Heart left ventricle (tissue), 16 donors: ENCODE data around the gene LPCAT1. TPM values are rescaled to one million over a fixed set of nuclear protein-coding genes. Genes with fewer than 3 reads are reported as not detected.
"Not testable (repeated sequence)": the region's sequence is repeated elsewhere in the genome, so short reads cannot be mapped to it uniquely, and the experiment has no call there.

Experiments
- ATAC-seq, 4 donors: fragments of 200-7000 bp; cut with Tn5 transposase; one replicate each; pipeline ENCODE4 v1.9.1; 2020 to 2022; ENCODE audit warnings: moderate library complexity in 4 of 4, mild to moderate bottlenecking in 3 of 4, moderate number of reproducible peaks in 1 of 4
- DNase-seq, 5 donors: peaks; one replicate each; pipeline ENCODE4 v3.0.0-alpha.2; 2020
- H3K27ac ChIP-seq, 12 donors: fragments of 200-600 bp; sonication (generic) in 4 of 12; one replicate each; pipeline versions ENCODE4 v1.5.0 to v1.8.0; 2016 to 2022; ENCODE audit warnings: mild to moderate bottlenecking in 2 of 12
- H3K27me3 ChIP-seq, 9 donors: fragments of 200-600 bp; sonication (generic) in 2 of 9; one replicate each; pipeline versions ENCODE4 v1.5.1 to v1.8.0; 2016 to 2022; ENCODE audit warnings: mild to moderate bottlenecking in 3 of 9
- H3K36me3 ChIP-seq, 9 donors: fragments of 200-600 bp; sonication (generic) in 2 of 9; one replicate each; pipeline versions ENCODE4 v1.5.0 to v1.8.0; 2018 to 2022; ENCODE audit warnings: mild to moderate bottlenecking in 2 of 9
- H3K4me1 ChIP-seq, 12 donors: fragments of 200-600 bp; sonication (generic) in 4 of 12; one replicate each; pipeline versions ENCODE4 v1.5.0 to v1.8.0; 2016 to 2022; ENCODE audit warnings: mild to moderate bottlenecking in 3 of 12
- H3K4me3 ChIP-seq, 12 donors: fragments of 200-600 bp; sonication (generic) in 4 of 12; one replicate each; pipeline versions ENCODE4 v1.5.0 to v1.8.0; 2017 to 2022; ENCODE audit warnings: mild to moderate bottlenecking in 9 of 12, moderate library complexity in 4 of 12
- H3K9me3 ChIP-seq, 12 donors: fragments of 200-600 bp; sonication (generic) in 4 of 12; one replicate each; pipeline versions ENCODE4 v1.5.0 to v1.8.0; 2016 to 2022; ENCODE audit warnings: mild to moderate bottlenecking in 1 of 12
- POLR2A ChIP-seq, 2 donors: fragments of 450-650 bp; IDR thresholded peaks; one replicate each; pipeline ENCODE4 v1.6.1; 2017; ENCODE audit warnings: antibody characterized with exemption in 2 of 2, mild to moderate bottlenecking in 2 of 2, moderate library complexity in 2 of 2
- WGBS, 4 donors: extraction: QIAGEN DNeasy Blood & Tissue Kit in 2 of 4; methylation state at CpG; one replicate each; pipeline versions ENCODE4 v1.1.5 to v1.1.7; 2013 to 2018; 5-methylcytosine and 5-hydroxymethylcytosine counted together
- intact Hi-C, 10 donors: fragments of 100-400 bp; cut with DNase I; formaldehyde crosslinking; loops; one replicate each; pipeline versions ENCODE4 v1.11.1 to v1.14.2; 2022
- polyA plus RNA-seq, 2 donors: library from polyadenylated mRNA; stranded (reverse); fragments of 200-250 nt; gene quantifications; one replicate each; pipeline ENCODE4 v1.2.3, GENCODE V29; 2013
- total RNA-seq, 9 donors: library from RNA; depleted of rRNA in 2 of 9; stranded (reverse); fragments of >200 nt in 2 of 9; fragmentation: NEBNext Ultra II Directional in 3 of 9; extraction: Animal tissue kit (Norgen Biotek cat#: 25700) in 3 of 9; gene quantifications; one replicate each; pipeline versions ENCODE4 v1.1.0 to v1.2.4, GENCODE V29; 2016 to 2023
- TF ChIP-seq, protein P1 (sequence below), 12 donors: fragments of 200-600 bp; sonication (generic) in 4 of 12; IDR thresholded peaks; one replicate each; pipeline versions ENCODE4 v1.5.0 to v1.8.0; 2018 to 2022; ENCODE audit warnings: antibody characterized with exemption in 12 of 12, mild to moderate bottlenecking in 5 of 12
- donor health status: ischemic (EF 13 %, LVEDD 7.1; RV severe dilation, severe dysfunction).
- donor health status: healthy with polysubstance abuse.
- donor health status: DM: no; HTN: yes; CAD: no.
- donor health status: DM: no; HTN: no; CAD: no.
- donor health status: ischemic (EF 25% LVEDD 6.9; RV normal size, moderate dysfunction).
- donor health status: ischemic (EF 25% LVEDD 5.7; RV mildly dilated, moderate dysfunction).
- donor health status: healthy.
- donor health status: DM: yes; HTN: yes; CAD: no.
- donor health status: ischemic (EF 35%, LVEDD 5.7; RV mildly dilated, moderate dysfunction).
- donor health status: nonischemic (EF 11% LVEDD 7.7; RV severe dilation, severe dysfunction).
- donor health status: DM: yes; HTN: yes; CAD: no.
- donor health status: PGD.
- donor health status: ischemic (EF 29% LVEDD 5.4; RV normal size, mild dysfunction).
- donor health status: nonischemic (EF 23%, LVEDD 6.1; RV moderate dilation, normal function).

Gene LPCAT1
- total and polyA plus RNA-seq, 11 donors, result 8.2 to 30.6 (median 9.9) TPM

DNA sequence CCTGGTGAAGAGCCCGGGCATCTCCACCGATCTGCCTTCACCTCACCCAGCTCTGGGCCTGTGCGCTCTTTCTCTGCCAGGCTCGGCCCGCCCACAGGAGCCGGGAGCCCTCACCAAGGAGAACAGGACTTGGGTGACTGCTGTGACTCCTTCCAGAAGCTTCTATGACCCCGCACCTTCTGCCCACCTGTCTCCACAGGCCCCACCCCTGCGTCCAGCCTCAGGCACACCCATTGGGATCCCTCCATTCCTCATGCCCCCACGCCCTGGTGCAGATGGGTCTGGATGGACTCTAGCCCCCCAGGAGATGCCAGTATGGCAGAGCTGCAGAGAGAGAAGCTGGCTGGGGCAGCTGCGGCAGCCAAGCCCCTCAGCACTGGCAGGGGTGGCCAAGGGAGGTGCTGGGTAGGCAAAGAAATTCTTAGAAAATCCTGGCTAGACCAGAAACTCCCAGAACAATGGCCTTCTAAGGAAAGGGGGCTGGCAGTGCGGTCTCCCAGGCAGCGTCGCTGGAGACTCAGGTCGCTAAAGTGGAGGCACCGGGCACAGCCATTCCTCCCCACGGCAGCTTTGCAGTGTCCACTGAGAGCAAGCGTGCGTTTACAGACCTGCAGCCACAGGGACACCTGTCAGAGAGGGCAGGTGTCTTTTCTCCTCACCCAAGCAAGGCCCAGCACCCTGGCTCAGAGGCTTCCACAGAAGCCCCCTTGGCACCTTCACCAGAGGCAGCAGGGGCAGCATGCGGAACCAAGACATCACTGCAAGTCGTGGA, 17.3 kb downstream of the LPCAT1 start:
- Histone ChIP-seq H3K27me3 (no peaks in the 10 kb centered on the region), H3K4me1 (peaks cover 0 to 52% (median 4%) of the 10 kb centered on the region in 12 donors), H3K4me3 (no peak overlapping the region), H3K36me3 (peaks cover 0 to 25% (median 0%) of the 10 kb centered on the region in 9 donors), H3K27ac (no peak overlapping the region), H3K9me3 (no peaks in the 10 kb centered on the region)
- DNase-seq (peak in 3 of 5 donors; percentile 15 to 28 (median 24)), ATAC-seq (no peak)
- TF ChIP-seq POLR2A (IDR thresholded peaks at IDR 0.05), result no peak
- TF ChIP-seq, protein P1, sequence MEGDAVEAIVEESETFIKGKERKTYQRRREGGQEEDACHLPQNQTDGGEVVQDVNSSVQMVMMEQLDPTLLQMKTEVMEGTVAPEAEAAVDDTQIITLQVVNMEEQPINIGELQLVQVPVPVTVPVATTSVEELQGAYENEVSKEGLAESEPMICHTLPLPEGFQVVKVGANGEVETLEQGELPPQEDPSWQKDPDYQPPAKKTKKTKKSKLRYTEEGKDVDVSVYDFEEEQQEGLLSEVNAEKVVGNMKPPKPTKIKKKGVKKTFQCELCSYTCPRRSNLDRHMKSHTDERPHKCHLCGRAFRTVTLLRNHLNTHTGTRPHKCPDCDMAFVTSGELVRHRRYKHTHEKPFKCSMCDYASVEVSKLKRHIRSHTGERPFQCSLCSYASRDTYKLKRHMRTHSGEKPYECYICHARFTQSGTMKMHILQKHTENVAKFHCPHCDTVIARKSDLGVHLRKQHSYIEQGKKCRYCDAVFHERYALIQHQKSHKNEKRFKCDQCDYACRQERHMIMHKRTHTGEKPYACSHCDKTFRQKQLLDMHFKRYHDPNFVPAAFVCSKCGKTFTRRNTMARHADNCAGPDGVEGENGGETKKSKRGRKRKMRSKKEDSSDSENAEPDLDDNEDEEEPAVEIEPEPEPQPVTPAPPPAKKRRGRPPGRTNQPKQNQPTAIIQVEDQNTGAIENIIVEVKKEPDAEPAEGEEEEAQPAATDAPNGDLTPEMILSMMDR (IDR thresholded peaks at IDR 0.05), result no peak
- 86 to 96% (median 90%) methylated on average over 8 to 20 of the region's 20 CpGs for WGBS, 4 donors
- intact Hi-C loops, result no loop called here

DNA sequence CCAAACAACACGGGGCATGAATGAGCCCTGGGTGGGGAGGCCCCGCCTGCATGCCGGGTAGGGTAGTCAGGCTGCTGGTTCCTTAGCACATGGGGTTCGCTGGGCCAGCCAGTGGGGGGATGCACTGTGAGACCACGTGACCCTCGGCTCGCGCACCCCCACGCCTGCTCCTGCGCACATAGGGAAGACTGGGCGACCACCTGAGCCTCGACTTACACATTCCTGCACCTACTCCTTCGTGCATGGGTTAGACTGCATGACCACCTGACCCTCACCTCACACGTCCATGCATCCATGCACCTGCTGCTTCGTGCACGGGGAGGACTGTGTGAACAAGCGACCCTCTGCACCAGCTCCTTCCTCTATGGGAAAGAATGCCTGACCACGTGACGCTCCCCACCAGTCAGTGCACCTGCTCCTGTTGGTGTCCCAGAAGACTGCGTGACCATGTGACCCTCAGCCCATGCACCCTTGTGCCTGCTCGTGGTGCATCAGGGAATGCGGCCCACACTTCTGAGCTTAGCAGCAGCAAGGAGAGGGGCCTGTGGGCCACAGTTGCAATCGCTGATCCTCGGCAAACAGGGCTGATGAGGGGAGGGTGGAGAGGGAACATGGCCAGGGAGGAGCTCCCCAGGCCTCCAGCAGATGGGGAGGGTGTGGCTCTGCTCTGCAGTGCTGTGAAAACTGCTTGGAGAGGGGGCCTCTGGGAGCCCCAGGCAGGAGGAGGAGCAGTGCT, 18.1 kb downstream of the LPCAT1 start:
- no peak for ATAC-seq
- Histone ChIP-seq H3K4me3 (no peak overlapping the region), H3K36me3 (peaks cover 0 to 27% (median 0%) of the 10 kb centered on the region in 9 donors), H3K9me3 (no peaks in the 10 kb centered on the region), H3K27me3 (no peaks in the 10 kb centered on the region), H3K4me1 (peaks cover 0 to 60% (median 10%) of the 10 kb centered on the region in 12 donors), H3K27ac (no peak overlapping the region)
- DNase-seq, result peak in 2 of 5 donors; percentile 20 to 58
- intact Hi-C loops, result no loop called here
- 91 to 95% (median 92%) methylated on average over 19 to 24 of the region's 24 CpGs for WGBS, 4 donors
- TF ChIP-seq POLR2A (IDR thresholded peaks at IDR 0.05), result no peak
- TF ChIP-seq, protein P1 (IDR thresholded peaks at IDR 0.05), result no peak

DNA sequence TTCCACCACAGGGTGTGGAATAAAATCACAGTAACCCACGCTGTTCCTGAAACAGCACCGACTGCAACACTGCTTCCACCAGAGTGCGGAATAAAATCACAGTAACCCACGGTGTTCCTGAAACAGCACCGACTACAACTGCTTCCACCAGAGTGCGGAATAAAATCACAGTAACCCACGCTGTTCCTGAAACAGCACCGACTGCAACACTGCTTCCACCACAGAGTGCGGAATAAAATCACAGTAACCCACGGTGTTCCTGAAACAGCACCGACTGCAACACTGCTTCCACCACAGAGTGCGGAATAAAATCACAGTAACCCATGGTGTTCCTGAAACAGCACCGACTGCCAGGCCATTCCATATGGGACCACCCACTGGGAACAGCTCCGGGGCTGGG, 18.7 kb downstream of the LPCAT1 start:
- H3K9me3 ChIP-seq, H3K27me3 ChIP-seq, DNase-seq, intact Hi-C loops, ATAC-seq, H3K4me3 ChIP-seq, H3K27ac ChIP-seq: not testable (repeated sequence)
- Histone ChIP-seq H3K4me1 (peaks cover 0 to 66% (median 14%) of the 10 kb centered on the region in 12 donors), H3K36me3 (peaks cover 0 to 25% (median 0%) of the 10 kb centered on the region in 9 donors)
- WGBS, 4 donors, result 79 to 91% (median 82%) methylated on average over 14 of the region's 14 CpGs

DNA sequence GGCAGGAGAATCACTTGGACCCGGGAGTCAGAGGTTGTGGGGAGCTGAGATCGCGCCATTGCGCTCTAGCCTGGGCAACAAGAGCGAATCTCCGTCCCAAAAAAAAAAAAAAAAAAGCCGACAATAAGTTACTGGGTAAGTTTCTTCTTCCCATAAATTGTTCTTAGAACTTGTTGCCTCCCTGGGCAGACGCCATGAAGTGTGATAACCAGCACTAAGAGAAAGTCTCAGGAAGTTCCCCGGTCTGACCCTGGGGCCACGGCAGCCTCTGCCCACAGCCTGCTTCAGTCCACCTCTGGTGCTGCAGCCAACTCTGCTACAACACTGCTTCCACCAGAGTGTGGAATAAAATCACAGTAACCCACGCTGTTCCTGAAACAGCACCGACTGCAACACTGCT, 19.1 kb downstream of the LPCAT1 start:
- H3K27me3 ChIP-seq, result no peaks in the 10 kb centered on the region
- ATAC-seq (no peak), DNase-seq (no peak)
- no peak overlapping the region for H3K4me3 ChIP-seq
- peaks cover 0 to 23% (median 0%) of the 10 kb centered on the region in 9 donors for H3K36me3 ChIP-seq
- H3K4me1 ChIP-seq, result peaks cover 0 to 69% (median 17%) of the 10 kb centered on the region in 12 donors
- H3K27ac ChIP-seq, result peak overlapping the region in 1 of 12 donors; percentile 89
- WGBS, 4 donors, result 85 to 92% (median 87%) methylated on average over 12 of the region's 12 CpGs
- H3K9me3 ChIP-seq, result no peaks in the 10 kb centered on the region
- intact Hi-C loops, result no loop called here
- no peak for TF ChIP-seq POLR2A (IDR thresholded peaks at IDR 0.05)
- TF ChIP-seq, protein P1 (IDR thresholded peaks at IDR 0.05), result no peak
